ENCODE results near the gene TRIM46. TPM values are rescaled to one million over a fixed set of nuclear protein-coding genes. Genes with fewer than 3 reads are reported as not detected.
"Not testable (repeated sequence)": the region's sequence is repeated elsewhere in the genome, so short reads cannot be mapped to it uniquely, and the experiment has no call there.

Gene TRIM46
- total RNA-seq, 4 donors from 2014 or later = 0.35 to 1.9 (median 0.40) TPM; not detected in 1

DNA sequence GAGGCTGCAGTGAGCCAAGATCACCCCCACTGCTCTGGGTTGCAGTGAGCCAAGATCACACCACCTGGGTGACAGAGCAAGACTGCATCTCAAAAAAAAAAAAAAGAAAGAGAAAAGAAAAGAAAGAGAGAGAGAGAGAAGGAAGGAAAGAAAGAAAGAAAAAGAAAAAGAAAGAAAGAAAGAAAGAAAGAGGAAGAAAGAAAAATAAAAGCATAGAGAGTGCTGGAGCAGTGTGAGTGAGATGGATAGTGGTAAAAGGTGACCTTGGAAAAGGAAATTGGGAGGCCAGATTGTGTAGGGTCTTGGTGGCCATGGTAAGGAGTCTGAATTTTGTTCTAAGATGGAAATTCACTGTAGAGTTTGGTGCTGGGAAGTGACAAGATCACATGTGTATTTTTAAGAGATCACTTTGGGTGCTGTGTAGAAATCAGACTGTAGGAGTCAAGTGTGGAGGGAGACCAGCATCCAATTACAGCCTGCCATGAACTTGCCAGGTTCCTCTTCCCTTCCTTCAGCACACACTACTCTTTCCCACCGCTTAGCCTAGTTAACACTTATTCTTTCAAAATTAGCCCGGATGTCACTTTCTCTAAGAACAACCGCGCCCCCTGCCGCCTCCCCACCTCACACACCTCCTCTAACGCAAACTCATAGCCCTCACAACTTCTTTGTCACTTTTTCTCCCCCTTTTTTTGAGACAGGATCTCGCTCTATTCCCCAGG, 52.7 kb downstream of the TRIM46 start:
- H3K9me3 ChIP-seq = no peaks in the 10 kb centered on the region

DNA sequence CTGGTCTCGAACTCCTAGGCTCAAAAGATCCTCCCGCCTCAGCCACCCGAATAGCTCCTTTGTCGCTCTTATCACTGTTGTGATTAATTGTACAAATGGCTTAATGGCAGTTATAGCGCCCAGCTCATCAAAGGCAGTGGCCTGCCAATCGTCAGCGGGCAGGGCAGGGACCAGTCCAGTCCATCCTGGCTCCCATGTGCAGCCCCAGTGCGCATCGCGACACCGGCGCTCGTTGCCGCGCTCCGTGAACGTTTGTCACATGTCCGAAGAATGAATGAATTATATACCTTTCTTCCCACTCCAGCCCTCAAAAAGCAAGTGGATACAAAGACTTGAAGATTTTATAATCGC, 53.2 kb downstream of the TRIM46 start:
- H3K27me3 ChIP-seq = no peaks in the 10 kb centered on the region
- H3K4me1 ChIP-seq = peaks cover 0 to 38% (median 14%) of the 10 kb centered on the region in 3 donors
- TF ChIP-seq, protein P1, sequence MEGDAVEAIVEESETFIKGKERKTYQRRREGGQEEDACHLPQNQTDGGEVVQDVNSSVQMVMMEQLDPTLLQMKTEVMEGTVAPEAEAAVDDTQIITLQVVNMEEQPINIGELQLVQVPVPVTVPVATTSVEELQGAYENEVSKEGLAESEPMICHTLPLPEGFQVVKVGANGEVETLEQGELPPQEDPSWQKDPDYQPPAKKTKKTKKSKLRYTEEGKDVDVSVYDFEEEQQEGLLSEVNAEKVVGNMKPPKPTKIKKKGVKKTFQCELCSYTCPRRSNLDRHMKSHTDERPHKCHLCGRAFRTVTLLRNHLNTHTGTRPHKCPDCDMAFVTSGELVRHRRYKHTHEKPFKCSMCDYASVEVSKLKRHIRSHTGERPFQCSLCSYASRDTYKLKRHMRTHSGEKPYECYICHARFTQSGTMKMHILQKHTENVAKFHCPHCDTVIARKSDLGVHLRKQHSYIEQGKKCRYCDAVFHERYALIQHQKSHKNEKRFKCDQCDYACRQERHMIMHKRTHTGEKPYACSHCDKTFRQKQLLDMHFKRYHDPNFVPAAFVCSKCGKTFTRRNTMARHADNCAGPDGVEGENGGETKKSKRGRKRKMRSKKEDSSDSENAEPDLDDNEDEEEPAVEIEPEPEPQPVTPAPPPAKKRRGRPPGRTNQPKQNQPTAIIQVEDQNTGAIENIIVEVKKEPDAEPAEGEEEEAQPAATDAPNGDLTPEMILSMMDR (IDR thresholded peaks at IDR 0.05) = no peak
- no peak for TF ChIP-seq EP300 (IDR thresholded peaks at IDR 0.05)
- TF ChIP-seq POLR2A (IDR thresholded peaks at IDR 0.05) = no peak
- TF ChIP-seq POLR2AphosphoS5 (IDR thresholded peaks at IDR 0.05) = no peak
- 0% methylated on average over 4 to 19 of the region's 19 CpGs for WGBS, 2 donors (ENCODE audit: low coverage in 1 of 2)
- H3K9me3 ChIP-seq = no peaks in the 10 kb centered on the region
- peak; percentile 31 for ATAC-seq
- no peaks in the 10 kb centered on the region for H3K36me3 ChIP-seq
- peak overlapping the region; percentile 53 to 65 for H3K4me3 ChIP-seq
- peak overlapping the region; percentile 86 to 90 (median 89) for H3K27ac ChIP-seq

More for the DNA sequence above, 52.7 kb downstream of the TRIM46 start:
- H3K27ac ChIP-seq = peak overlapping the region; percentile 86 to 90 (median 89)
- TF ChIP-seq POLR2AphosphoS5 (IDR thresholded peaks at IDR 0.05) (no peak), EP300 (IDR thresholded peaks at IDR 0.05) (no peak), POLR2A (IDR thresholded peaks at IDR 0.05) (no peak)
- TF ChIP-seq, protein P1 (IDR thresholded peaks at IDR 0.05) = peak in 3 of 4 experiments; percentile 60 to 76 (median 69)
- H3K27me3 ChIP-seq = no peaks in the 10 kb centered on the region
- peak overlapping the region; percentile 53 to 65 for H3K4me3 ChIP-seq
- peaks cover 0 to 32% (median 9%) of the 10 kb centered on the region in 3 donors for H3K4me1 ChIP-seq
- ATAC-seq = peak; percentile 35
- H3K36me3 ChIP-seq = no peaks in the 10 kb centered on the region
- 1 to 2% methylated on average over 7 of the region's 7 CpGs for WGBS, 2 donors (ENCODE audit: low coverage in 1 of 2)

DNA sequence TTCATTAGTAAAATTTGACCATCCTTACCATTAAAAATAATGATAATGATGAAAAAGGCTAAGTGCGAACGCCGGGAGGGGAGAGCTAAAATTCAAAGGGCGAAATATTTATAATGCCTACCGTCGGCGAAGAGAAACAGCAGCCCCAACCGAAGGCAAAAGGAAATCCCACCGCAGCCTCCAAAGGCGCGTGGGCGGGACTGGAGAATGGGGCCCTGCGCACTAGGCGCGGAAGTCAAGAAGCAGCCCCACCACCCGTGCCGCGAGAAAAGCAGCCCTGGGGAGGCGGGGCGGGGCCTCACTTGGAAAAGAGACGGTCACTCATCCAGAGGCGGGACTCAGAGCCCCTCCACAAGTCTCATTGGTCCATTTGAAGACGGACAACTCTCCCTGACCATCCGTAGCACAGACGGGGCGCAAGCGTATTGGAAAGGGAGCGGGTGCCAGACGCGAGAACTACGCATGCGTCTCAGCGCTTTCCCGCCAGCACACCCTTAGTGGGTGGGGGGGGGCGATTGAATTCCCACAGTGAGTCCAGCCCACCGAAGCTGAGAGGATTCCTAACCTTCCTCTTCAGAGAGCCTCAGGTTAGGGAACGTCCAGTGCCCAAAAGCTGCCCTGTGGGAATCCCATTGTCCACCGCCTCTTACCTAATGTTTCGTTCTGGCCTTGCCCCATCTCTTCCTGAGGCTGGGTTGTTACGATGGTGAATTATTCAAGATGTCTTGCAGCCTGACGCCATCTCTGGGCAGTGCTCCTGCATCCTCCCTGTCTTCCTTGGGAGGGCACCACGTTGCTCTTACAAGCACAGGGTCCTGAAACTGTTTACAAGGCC, 53.8 kb downstream of the TRIM46 start:
- 0% methylated on average over 11 to 25 of the region's 42 CpGs for WGBS, 2 donors (ENCODE audit: low coverage in 1 of 2)
- ATAC-seq = peak; percentile 98
- Histone ChIP-seq H3K4me3 (peak overlapping the region; percentile 54 to 65), H3K4me1 (peaks cover 2 to 43% (median 19%) of the 10 kb centered on the region in 3 donors), H3K36me3 (no peaks in the 10 kb centered on the region), H3K27me3 (no peaks in the 10 kb centered on the region), H3K27ac (peak overlapping the region; percentile 89 to 96 (median 90)), H3K9me3 (no peaks in the 10 kb centered on the region)
- TF ChIP-seq, protein P1 (IDR thresholded peaks at IDR 0.05) = peak in 1 of 4 experiments; percentile 7
- no peak for TF ChIP-seq EP300 (IDR thresholded peaks at IDR 0.05)
- TF ChIP-seq POLR2A (IDR thresholded peaks at IDR 0.05) = peak; percentile 35 to 59
- TF ChIP-seq POLR2AphosphoS5 (IDR thresholded peaks at IDR 0.05) = peak; percentile 55

DNA sequence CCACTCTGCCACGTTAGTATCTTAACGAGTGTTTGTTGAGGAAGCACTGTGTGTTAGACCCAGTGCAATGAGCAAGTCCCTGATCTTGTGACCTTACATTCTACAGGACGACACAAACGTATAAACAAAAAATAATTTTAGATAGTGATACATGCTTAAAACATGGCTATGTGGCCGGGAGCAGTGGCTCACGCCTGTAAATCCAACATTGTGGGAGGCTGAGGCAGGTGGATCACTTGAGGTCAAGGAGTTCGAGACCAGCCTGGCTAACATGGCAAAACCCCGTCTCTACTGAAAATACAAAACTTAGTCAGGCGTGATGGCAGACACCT, 54.4 kb downstream of the TRIM46 start:
- H3K27ac ChIP-seq = peak overlapping the region; percentile 89 to 96 (median 90)
- H3K27me3 ChIP-seq = no peaks in the 10 kb centered on the region
- ATAC-seq = no peak
- 37 to 40% methylated on average over 4 to 7 of the region's 9 CpGs for WGBS, 2 donors (ENCODE audit: low coverage in 1 of 2)
- peaks cover 2 to 48% (median 19%) of the 10 kb centered on the region in 3 donors for H3K4me1 ChIP-seq
- peak overlapping the region; percentile 54 to 65 for H3K4me3 ChIP-seq
- H3K36me3 ChIP-seq = no peaks in the 10 kb centered on the region
- TF ChIP-seq POLR2AphosphoS5 (IDR thresholded peaks at IDR 0.05) (no peak), POLR2A (IDR thresholded peaks at IDR 0.05) (no peak), EP300 (IDR thresholded peaks at IDR 0.05) (no peak)
- TF ChIP-seq, protein P1 (IDR thresholded peaks at IDR 0.05) = no peak
- H3K9me3 ChIP-seq = no peaks in the 10 kb centered on the region

DNA sequence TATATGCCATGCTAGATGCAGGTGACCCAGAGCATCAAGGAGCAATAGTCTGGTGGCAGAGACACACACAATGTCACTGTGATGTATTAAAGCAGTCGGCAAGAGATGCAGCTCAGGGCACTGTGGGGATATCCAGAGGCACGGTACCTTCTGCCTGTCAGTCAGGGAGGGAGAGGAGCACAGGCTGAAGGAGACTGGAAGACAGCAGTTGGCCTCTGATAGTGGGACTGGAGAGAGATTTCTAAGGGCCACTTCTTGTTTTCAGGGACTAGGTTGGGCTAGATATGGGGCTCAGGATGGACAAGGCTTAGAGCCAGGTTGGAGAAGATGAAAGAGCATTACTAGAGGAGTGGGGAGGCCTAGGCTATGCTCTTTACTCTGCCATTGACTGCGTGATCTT, 57.7 kb downstream of the TRIM46 start:
- H3K4me3 ChIP-seq, H3K27me3 ChIP-seq, ATAC-seq, H3K9me3 ChIP-seq: not testable (repeated sequence)
- Histone ChIP-seq H3K36me3 (peaks cover 0 to 12% of the 10 kb centered on the region in 2 donors), H3K4me1 (peaks cover 2 to 33% (median 17%) of the 10 kb centered on the region in 3 donors), H3K27ac (peak overlapping the region in 3 of 4 donors; percentile 65 to 80 (median 71))
- 42 to 55% methylated on average over 2 of the region's 3 CpGs for WGBS, 2 donors (ENCODE audit: low coverage in 1 of 2)

DNA sequence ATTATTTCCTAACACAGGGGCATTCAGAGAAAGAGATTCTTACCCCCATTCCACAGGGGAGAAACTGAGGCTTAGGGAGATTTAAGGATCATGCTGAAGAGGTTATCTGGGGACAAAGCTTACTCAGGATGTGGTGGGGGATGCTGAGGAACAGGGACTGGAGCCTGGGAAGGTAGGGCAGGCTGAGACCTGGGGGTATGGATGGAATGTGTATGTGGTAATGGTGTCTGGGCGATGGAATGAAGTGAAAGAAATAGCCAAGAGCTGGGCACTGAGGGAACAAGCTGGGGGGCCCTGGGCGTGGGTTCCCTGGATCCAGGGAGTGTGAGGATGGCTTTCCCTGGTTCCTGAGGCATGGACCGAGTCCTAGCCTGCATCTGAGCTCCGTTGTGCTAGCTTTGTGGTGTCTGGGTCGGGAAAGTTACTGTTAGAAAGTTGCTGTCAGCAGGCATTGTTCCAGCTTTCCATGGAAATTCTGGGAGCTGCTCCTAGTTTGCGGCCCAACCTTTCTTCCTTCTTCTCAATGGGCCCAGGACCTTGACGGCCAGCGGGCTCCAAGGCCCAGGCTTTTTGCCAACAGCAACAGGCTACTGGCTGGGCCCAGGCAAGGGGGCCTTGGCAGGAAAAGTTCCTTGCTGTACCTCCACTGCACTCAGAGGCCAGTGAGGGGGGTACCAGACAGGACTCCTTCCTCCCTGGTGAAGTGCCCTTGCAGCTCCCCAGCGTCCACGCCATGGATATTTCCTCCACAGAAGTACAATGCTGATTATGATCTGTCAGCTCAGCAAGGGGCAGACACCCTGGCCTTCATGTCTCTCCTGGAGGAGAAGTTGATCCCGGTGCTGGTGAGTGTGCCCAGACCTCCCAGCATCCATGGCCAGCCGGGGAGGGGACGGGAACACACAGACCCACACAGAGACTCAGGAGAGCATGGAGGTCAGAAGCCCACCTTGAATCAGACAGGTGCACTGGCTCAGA, 58.6 kb downstream of the TRIM46 start:
- H3K4me3 ChIP-seq, ATAC-seq, H3K9me3 ChIP-seq, H3K27me3 ChIP-seq: not testable (repeated sequence)
- WGBS, 2 donors (ENCODE audit: low coverage in 1 of 2) = 25% methylated on average over 2 of the region's 13 CpGs; no CpG with 5 or more reads in 1 of the 2 donors
- Histone ChIP-seq H3K36me3 (peaks cover 0 to 21% of the 10 kb centered on the region in 2 donors), H3K4me1 (peaks cover 2 to 26% (median 11%) of the 10 kb centered on the region in 3 donors), H3K27ac (peak overlapping the region; percentile 13 to 80 (median 68))

DNA sequence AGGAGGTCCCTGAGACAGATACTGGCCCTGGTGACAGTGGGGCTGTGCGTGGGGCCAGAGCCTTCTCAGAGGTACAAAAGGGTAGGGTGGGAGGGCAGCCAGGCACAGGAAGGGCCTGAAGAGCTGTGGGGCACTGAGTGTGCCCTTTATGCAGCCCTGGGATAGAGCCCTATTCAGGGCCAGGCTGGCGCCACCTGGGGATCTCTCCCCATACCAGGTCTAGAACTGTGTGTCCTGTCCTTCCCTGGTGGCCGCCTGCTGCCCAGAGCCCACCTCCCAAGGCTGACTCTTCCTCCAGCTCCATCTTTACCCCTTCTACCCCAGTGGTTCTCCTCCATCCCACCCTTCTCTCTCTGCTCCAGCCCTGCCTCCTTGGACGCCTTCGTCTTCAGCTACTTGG, 59.9 kb downstream of the TRIM46 start:
- 88% methylated on average over 1 of the region's 5 CpGs; no CpG with 5 or more reads in 1 of the 2 donors for WGBS, 2 donors (ENCODE audit: low coverage in 1 of 2)
- H3K4me1 ChIP-seq = peaks cover 2 to 18% (median 11%) of the 10 kb centered on the region in 3 donors
- H3K36me3 ChIP-seq = peaks cover 0 to 33% of the 10 kb centered on the region in 2 donors
- not testable (repeated sequence) for H3K27me3 ChIP-seq, ATAC-seq, H3K27ac ChIP-seq, H3K9me3 ChIP-seq, H3K4me3 ChIP-seq
